GM21526 (cell line): ENCODE data around the gene CACNA1H.
"Not testable (repeated sequence)": the region's sequence is repeated elsewhere in the genome, so short reads cannot be mapped to it uniquely, and the experiment has no call there.

Source experiments
- ATAC-seq: cut with Tn5 transposase; IDR thresholded peaks from one replicate; pipeline ENCODE4 v1.9.1; 2021; ENCODE audit warnings: moderate library complexity; ENCODE audit not compliant: unreplicated experiment, low FRiP score

CACNA1H gene

GRCh38 chr16:1185460-1186207 lies 32.7 kb downstream of the CACNA1H start:
- ATAC-seq, result not testable (repeated sequence)

GRCh38 chr16:1188432-1189189 lies 35.7 kb downstream of the CACNA1H start:
- no peak for ATAC-seq

- no peak for ATAC-seq
These were observed 36.5 kb downstream of the CACNA1H start for GRCh38 chr16:1189455-1189854.

- ATAC-seq, result not testable (repeated sequence)
These were observed 37.9 kb downstream of the CACNA1H start for GRCh38 chr16:1190789-1191188.

GRCh38 chr16:1192384-1193073 lies 39.6 kb downstream of the CACNA1H start:
- ATAC-seq, result no peak

- no peak for ATAC-seq
These were observed 40.4 kb downstream of the CACNA1H start for GRCh38 chr16:1193143-1193824.

- ATAC-seq, result no peak
These were observed 41.1 kb downstream of the CACNA1H start for GRCh38 chr16:1193825-1194581.

- no peak for ATAC-seq
These were observed 41.9 kb downstream of the CACNA1H start for GRCh38 chr16:1194665-1195392.

- ATAC-seq, result no peak
These were observed 42.4 kb downstream of the CACNA1H start for GRCh38 chr16:1195393-1195666.

- no peak for ATAC-seq
These were observed 43.6 kb downstream of the CACNA1H start for GRCh38 chr16:1196494-1196893.

GRCh38 chr16:1197237-1197866 lies 44.4 kb downstream of the CACNA1H start:
- no peak for ATAC-seq

GRCh38 chr16:1198194-1198593 lies 45.3 kb downstream of the CACNA1H start:
- ATAC-seq, result no peak

- ATAC-seq, result not testable (repeated sequence)
These were observed 45.9 kb downstream of the CACNA1H start for GRCh38 chr16:1198671-1199346.

GRCh38 chr16:1199347-1200013 lies 46.6 kb downstream of the CACNA1H start:
- no peak for ATAC-seq

GRCh38 chr16:1200014-1200627 lies 47.2 kb downstream of the CACNA1H start:
- no peak for ATAC-seq

GRCh38 chr16:1201444-1201843 lies 48.5 kb downstream of the CACNA1H start:
- no peak for ATAC-seq

- ATAC-seq, result no peak
These were observed 49.4 kb downstream of the CACNA1H start for GRCh38 chr16:1202274-1202673.

GRCh38 chr16:1204933-1205332 lies 52.0 kb downstream of the CACNA1H start:
- ATAC-seq, result no peak
